Thyroid gland (tissue), 4 donors: Measurements from ENCODE around the gene ABCG1.

Source experiments
- CTCF ChIP-seq, 6 experiments: fragments of 200-600 bp in 3 of 6; fragments of 450-650 bp in 3 of 6; sonication (generic) in 3 of 6; IDR thresholded peaks; one replicate each; pipeline ENCODE4 v1.5.1; 2016 to 2019; ENCODE audit warnings: antibody characterized with exemption in 6 of 6, mild to moderate bottlenecking in 2 of 6, inconsistent platforms in 1 of 6, moderate library complexity in 1 of 6
- POLR2A ChIP-seq, 2 donors: fragments of 450-650 bp; IDR thresholded peaks; one replicate each; pipeline ENCODE4 v1.6.1; 2017; ENCODE audit warnings: antibody characterized with exemption in 2 of 2, mild to moderate bottlenecking in 2 of 2, moderate library complexity in 1 of 2

GRCh38 chr21:42202321-42202720 lies 16.6 kb upstream of the ABCG1 start:
- TF ChIP-seq CTCF (IDR thresholded peaks at IDR 0.05) (no peak), POLR2A (IDR thresholded peaks at IDR 0.05) (no peak)
